Measurements from ENCODE around the gene RFX4. TPM values are rescaled to one million over a fixed set of nuclear protein-coding genes. Genes with fewer than 3 reads are reported as not detected.

RFX4 gene
- total RNA-seq, 1 donor from 2014 or later = not detected

DNA sequence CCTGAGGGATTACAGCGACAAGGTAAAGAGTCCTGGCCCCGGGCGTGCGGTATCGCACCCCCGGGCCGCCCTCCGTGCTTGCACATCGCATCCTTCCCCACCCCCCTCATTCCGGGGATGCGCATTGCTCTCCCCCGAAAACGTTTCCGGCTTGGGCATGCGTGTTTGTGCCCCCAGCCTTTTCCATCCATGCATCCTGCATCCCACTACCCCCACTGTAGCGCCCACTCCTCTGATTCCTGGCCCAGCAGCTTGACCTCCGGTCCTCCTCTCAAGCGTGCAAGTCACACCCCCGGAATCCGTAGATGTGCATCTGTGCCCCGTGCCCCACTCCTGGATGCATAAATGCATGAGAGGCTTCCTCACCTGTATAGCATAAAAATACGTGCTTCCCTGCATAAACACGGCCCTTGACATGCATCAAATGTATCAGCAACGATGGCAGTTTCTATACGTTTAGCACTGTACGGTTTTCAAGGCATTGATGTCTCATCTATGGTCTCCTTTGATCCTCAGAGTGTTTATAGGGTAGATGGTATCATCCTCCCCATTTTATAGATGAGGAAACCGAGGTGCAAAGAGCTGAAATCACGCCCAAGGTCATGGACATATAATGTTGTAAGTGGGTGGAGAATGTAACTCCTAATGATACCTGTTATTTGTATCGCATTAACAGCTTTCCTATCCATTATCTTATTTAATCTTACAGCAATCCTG lies 192.2 kb downstream of the RFX4 start:
- H3K27ac Mint-ChIP-seq (ENCODE audit: unreplicated experiment) = peak overlapping the region; percentile 98
- no peaks in the 10 kb centered on the region for H3K36me3 Mint-ChIP-seq (ENCODE audit: unreplicated experiment)
- TF ChIP-seq, protein P1, sequence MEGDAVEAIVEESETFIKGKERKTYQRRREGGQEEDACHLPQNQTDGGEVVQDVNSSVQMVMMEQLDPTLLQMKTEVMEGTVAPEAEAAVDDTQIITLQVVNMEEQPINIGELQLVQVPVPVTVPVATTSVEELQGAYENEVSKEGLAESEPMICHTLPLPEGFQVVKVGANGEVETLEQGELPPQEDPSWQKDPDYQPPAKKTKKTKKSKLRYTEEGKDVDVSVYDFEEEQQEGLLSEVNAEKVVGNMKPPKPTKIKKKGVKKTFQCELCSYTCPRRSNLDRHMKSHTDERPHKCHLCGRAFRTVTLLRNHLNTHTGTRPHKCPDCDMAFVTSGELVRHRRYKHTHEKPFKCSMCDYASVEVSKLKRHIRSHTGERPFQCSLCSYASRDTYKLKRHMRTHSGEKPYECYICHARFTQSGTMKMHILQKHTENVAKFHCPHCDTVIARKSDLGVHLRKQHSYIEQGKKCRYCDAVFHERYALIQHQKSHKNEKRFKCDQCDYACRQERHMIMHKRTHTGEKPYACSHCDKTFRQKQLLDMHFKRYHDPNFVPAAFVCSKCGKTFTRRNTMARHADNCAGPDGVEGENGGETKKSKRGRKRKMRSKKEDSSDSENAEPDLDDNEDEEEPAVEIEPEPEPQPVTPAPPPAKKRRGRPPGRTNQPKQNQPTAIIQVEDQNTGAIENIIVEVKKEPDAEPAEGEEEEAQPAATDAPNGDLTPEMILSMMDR (IDR thresholded peaks at IDR 0.05; ENCODE audit: partially characterized antibody, unreplicated experiment) = no peak
- DNase-seq = no peak
- H3K27me3 Mint-ChIP-seq (ENCODE audit: unreplicated experiment) = peaks cover 7% of the 10 kb centered on the region
- peak overlapping the region; percentile 99 for H3K4me3 Mint-ChIP-seq (ENCODE audit: unreplicated experiment)
- H3K9me3 Mint-ChIP-seq (ENCODE audit: unreplicated experiment) = peaks cover 5% of the 10 kb centered on the region
- peaks cover 9% of the 10 kb centered on the region for H3K4me1 Mint-ChIP-seq (ENCODE audit: low read depth, unreplicated experiment)

DNA sequence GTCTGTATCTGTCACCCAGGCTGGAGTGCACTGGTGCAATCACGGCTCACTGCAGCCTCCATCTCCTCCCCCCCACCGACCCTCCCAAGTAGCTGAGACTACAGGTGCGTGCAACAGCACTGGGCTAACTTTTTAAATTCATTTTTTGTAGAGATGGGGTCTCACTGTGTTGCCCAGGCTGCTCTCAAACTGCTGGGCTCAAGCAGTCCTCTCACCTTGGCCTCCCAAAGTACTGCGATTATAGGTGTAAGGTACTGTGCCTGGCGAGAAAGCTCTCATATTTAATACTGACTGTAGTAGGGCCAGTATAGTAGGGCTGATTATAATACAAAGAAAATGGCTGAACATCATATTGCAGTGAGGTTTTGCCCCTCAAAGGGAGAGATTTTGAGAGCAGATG lies 194.1 kb downstream of the RFX4 start:
- Mint-ChIP-seq H3K36me3 (ENCODE audit: unreplicated experiment) (no peaks in the 10 kb centered on the region), H3K4me1 (ENCODE audit: low read depth, unreplicated experiment) (peaks cover 9% of the 10 kb centered on the region), H3K9me3 (ENCODE audit: unreplicated experiment) (peaks cover 5% of the 10 kb centered on the region), H3K4me3 (ENCODE audit: unreplicated experiment) (no peak overlapping the region), H3K27me3 (ENCODE audit: unreplicated experiment) (peaks cover 7% of the 10 kb centered on the region), H3K27ac (ENCODE audit: unreplicated experiment) (no peak overlapping the region)
- DNase-seq = no peak
- TF ChIP-seq, protein P1 (IDR thresholded peaks at IDR 0.05; ENCODE audit: partially characterized antibody, unreplicated experiment) = no peak

DNA sequence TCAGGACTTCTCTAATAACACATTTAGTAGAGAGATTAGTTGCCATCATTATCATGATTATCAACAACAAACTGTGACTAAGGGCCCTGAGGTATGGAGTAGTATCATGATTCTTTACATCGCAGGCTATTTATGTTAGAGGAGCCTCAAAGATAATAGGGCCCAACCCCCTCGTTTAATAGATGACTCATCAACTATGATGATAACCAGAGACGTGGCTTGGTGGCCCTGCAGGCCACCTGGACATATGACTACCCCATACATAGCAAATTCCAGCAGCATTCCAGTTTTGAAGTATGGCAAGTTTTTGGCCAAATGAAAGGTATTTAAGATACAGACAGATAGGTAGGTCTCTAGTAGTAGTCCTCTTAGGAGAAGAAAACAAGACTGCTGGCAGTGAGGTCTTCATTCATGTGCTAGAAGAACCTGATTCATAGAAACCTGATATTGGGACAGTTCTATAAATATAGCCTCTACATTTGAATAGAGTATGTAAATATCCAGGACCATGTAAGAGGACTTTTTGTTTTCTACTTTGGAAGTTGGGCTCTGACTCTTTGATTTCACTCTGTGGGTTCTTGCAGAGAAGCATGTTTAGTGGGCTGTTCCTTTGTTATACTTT lies 197.3 kb downstream of the RFX4 start:
- TF ChIP-seq, protein P1 (IDR thresholded peaks at IDR 0.05; ENCODE audit: partially characterized antibody, unreplicated experiment) = no peak
- no peak overlapping the region for H3K27ac Mint-ChIP-seq (ENCODE audit: unreplicated experiment)
- no peak for DNase-seq
- peaks cover 4% of the 10 kb centered on the region for H3K9me3 Mint-ChIP-seq (ENCODE audit: unreplicated experiment)
- H3K27me3 Mint-ChIP-seq (ENCODE audit: unreplicated experiment) = no peaks in the 10 kb centered on the region
- no peaks in the 10 kb centered on the region for H3K36me3 Mint-ChIP-seq (ENCODE audit: unreplicated experiment)
- peaks cover 9% of the 10 kb centered on the region for H3K4me1 Mint-ChIP-seq (ENCODE audit: low read depth, unreplicated experiment)
- no peak overlapping the region for H3K4me3 Mint-ChIP-seq (ENCODE audit: unreplicated experiment)

DNA sequence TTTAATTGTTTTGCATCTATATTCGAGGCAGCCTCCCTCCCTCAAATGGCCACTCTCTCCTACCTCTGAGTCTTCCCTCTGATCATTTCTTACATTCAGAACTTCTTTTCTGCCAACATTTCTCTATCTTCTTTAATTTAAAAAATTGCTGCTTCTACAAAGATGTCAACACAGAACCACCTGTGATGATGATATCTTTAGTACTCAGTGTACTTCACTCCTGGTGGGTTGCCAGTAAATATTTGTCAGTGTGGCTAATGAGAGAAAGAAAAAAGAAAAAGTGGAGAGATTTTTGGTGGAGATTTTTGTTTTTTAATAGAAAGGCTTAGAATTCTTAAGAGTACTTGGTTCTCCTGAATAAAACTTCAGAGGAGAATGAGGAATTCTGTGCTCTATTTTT lies 199.8 kb downstream of the RFX4 start:
- H3K9me3 Mint-ChIP-seq (ENCODE audit: unreplicated experiment) = peaks cover 2% of the 10 kb centered on the region
- H3K27ac Mint-ChIP-seq (ENCODE audit: unreplicated experiment) = no peak overlapping the region

More for the DNA sequence above, 199.8 kb downstream of the RFX4 start:
- H3K4me3 Mint-ChIP-seq (ENCODE audit: unreplicated experiment) = no peak overlapping the region
- peaks cover 5% of the 10 kb centered on the region for H3K36me3 Mint-ChIP-seq (ENCODE audit: unreplicated experiment)
- no peaks in the 10 kb centered on the region for H3K27me3 Mint-ChIP-seq (ENCODE audit: unreplicated experiment)
- H3K4me1 Mint-ChIP-seq (ENCODE audit: low read depth, unreplicated experiment) = no peaks in the 10 kb centered on the region
- DNase-seq = no peak
- TF ChIP-seq, protein P1 (IDR thresholded peaks at IDR 0.05; ENCODE audit: partially characterized antibody, unreplicated experiment) = no peak
